OCI-LY1 (cell line): ENCODE data around the gene CAPRIN1.
A peak's percentile ranks its signal among the peaks of the same experiment; 100 is the strongest.
"Not testable (repeated sequence)": the region's sequence is repeated elsewhere in the genome, so short reads cannot be mapped to it uniquely, and the experiment has no call there.

Source experiments
- H2AFZ ChIP-seq: fragments of 200-600 bp; sonication (generic), shearing (Covaris generic); 2 replicates; pipeline ENCODE4 v1.6.0; 2014; ENCODE audit warnings: antibody characterized with exemption, mild to moderate bottlenecking, low read length
- H3F3A ChIP-seq: fragments of 200-600 bp; sonication (generic), shearing (Covaris generic); 2 replicates; pipeline ENCODE4 v1.6.0; 2014; ENCODE audit warnings: mild to moderate bottlenecking, antibody characterized with exemption, low read length, moderate library complexity; ENCODE audit not compliant: insufficient read depth
- H3K27ac ChIP-seq: fragments of 200-600 bp; sonication (generic); 2 replicates; pipeline ENCODE4 v1.5.1; 2014; ENCODE audit warnings: low read length, mixed run types, mild to moderate bottlenecking, low read depth; ENCODE audit not compliant: poor library complexity, severe bottlenecking
- H3K27me3 ChIP-seq: fragments of 200-600 bp; sonication (generic); 2 replicates; pipeline ENCODE4 v1.6.0; 2014; ENCODE audit warnings: antibody characterized with exemption, mild to moderate bottlenecking, low read length, moderate library complexity; ENCODE audit not compliant: insufficient read depth
- H3K36me3 ChIP-seq: fragments of 200-600 bp; sonication (generic); 2 replicates; pipeline ENCODE4 v1.6.1; 2014; ENCODE audit warnings: mild to moderate bottlenecking, antibody characterized with exemption, low read length, moderate library complexity, mixed read lengths; ENCODE audit not compliant: insufficient read depth
- H3K4me1 ChIP-seq: fragments of 200-600 bp; sonication (generic); 2 replicates; pipeline ENCODE4 v1.5.1; 2014; ENCODE audit warnings: mild to moderate bottlenecking, low read length, moderate library complexity; ENCODE audit not compliant: insufficient read depth, severe bottlenecking
- H3K4me2 ChIP-seq: fragments of 200-600 bp; sonication (generic), shearing (Covaris generic); 2 replicates; pipeline ENCODE4 v1.6.1; 2014; ENCODE audit warnings: low read length
- H3K4me3 ChIP-seq: fragments of 200-600 bp; sonication (generic); 2 replicates; pipeline ENCODE4 v1.5.1; 2014; ENCODE audit warnings: low read length, low read depth, mild to moderate bottlenecking, mixed read lengths; ENCODE audit not compliant: poor library complexity, severe bottlenecking
- H3K79me2 ChIP-seq: fragments of 200-600 bp; shearing (Covaris generic); 2 replicates; pipeline ENCODE4 v1.6.1; 2016; ENCODE audit warnings: mixed run types, low read length, mixed read lengths; ENCODE audit not compliant: insufficient read depth
- H3K9ac ChIP-seq: fragments of 200-600 bp; sonication (generic), shearing (Covaris generic); 2 replicates; pipeline ENCODE4 v1.6.1; 2014; ENCODE audit warnings: mild to moderate bottlenecking, low read length, mixed read lengths
- H3K9me2 ChIP-seq: fragments of 200-600 bp; sonication (generic), shearing (Covaris generic); 2 replicates; pipeline ENCODE4 v1.6.1; 2014; ENCODE audit warnings: low read depth, mild to moderate bottlenecking, low read length, mixed read lengths
- H3K9me3 ChIP-seq: fragments of 200-600 bp; shearing (Covaris generic); 2 replicates; pipeline ENCODE4 v1.6.1; 2014; ENCODE audit warnings: low read length, mixed read lengths
- H4K20me1 ChIP-seq: fragments of 200-600 bp; sonication (generic), shearing (Covaris generic); 2 replicates; pipeline ENCODE4 v1.6.0; 2016; ENCODE audit warnings: mild to moderate bottlenecking, low read length; ENCODE audit not compliant: insufficient read depth
- EZH2 ChIP-seq: fragments of 200-600 bp; sonication (generic), shearing (Covaris generic); IDR thresholded peaks from 2 replicates; pipeline ENCODE4 v1.8.0; 2017; ENCODE audit warnings: borderline replicate concordance, mixed run types, mild to moderate bottlenecking, antibody characterized with exemption, low read length, moderate library complexity, mixed read lengths
- TF ChIP-seq, protein P1 (sequence below): fragments of 200-600 bp; sonication (generic), shearing (Covaris generic); IDR thresholded peaks from 2 replicates; pipeline ENCODE4 v1.5.1; 2017; ENCODE audit warnings: mild to moderate bottlenecking, antibody characterized with exemption, low read length, moderate library complexity, mixed read lengths

Gene CAPRIN1

DNA sequence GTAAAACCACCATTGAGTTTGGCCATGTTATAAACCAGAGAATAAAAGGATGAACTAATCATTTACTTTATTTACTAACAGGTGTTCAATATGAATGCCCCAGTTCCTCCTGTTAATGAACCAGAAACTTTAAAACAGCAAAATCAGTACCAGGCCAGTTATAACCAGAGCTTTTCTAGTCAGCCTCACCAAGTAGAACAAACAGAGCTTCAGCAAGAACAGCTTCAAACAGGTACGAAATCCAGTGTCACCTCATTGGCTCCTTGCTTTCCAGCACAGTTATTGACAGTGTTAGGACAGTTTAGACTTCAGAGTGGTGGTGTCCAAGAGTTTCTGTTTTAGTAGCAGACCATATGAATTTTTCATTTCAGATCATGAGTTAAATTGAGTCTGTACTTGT, 40.3 kb downstream of the CAPRIN1 start:
- Histone ChIP-seq H3K9ac (no peak overlapping the region), H3K36me3 (peaks cover 97% of the 10 kb centered on the region), H3F3A (no peaks in the 10 kb centered on the region), H3K4me1 (no peaks in the 10 kb centered on the region), H3K79me2 (no peaks in the 10 kb centered on the region; the same call in 1 of the 2 replicates), H3K9me3 (no peaks in the 10 kb centered on the region), H3K9me2 (no peaks in the 10 kb centered on the region), H4K20me1 (no peaks in the 10 kb centered on the region), H3K4me3 (no peak overlapping the region), H3K27ac (no peak overlapping the region), H2AFZ (no peak overlapping the region), H3K4me2 (no peak overlapping the region), H3K27me3 (no peaks in the 10 kb centered on the region)
- TF ChIP-seq, protein P1, sequence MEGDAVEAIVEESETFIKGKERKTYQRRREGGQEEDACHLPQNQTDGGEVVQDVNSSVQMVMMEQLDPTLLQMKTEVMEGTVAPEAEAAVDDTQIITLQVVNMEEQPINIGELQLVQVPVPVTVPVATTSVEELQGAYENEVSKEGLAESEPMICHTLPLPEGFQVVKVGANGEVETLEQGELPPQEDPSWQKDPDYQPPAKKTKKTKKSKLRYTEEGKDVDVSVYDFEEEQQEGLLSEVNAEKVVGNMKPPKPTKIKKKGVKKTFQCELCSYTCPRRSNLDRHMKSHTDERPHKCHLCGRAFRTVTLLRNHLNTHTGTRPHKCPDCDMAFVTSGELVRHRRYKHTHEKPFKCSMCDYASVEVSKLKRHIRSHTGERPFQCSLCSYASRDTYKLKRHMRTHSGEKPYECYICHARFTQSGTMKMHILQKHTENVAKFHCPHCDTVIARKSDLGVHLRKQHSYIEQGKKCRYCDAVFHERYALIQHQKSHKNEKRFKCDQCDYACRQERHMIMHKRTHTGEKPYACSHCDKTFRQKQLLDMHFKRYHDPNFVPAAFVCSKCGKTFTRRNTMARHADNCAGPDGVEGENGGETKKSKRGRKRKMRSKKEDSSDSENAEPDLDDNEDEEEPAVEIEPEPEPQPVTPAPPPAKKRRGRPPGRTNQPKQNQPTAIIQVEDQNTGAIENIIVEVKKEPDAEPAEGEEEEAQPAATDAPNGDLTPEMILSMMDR, result no peak
- no peak for TF ChIP-seq EZH2

DNA sequence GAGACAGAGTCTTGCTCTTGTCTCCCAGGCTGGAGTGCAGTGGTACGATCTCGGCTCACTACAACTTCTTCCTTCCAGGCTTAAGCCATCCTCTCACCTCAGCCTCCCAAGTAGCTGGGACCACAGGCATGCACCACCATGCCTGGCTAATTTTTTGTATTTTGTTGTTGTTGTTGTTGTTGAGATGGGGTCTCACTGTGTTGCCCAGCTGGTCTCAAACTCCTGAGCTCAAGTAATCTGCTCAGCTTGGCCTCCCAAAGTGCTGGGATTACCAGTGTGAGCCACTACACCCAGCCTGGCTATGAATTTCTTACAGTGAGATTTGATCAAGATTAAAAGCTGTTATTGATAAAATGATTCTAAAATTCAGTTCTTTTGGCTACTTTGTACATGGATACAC, 43.4 kb downstream of the CAPRIN1 start:
- H3K36me3 ChIP-seq, result peaks cover 99% of the 10 kb centered on the region
- H3K9me2 ChIP-seq, H3K4me1 ChIP-seq, H3K4me2 ChIP-seq, H3K79me2 ChIP-seq, H3K9me3 ChIP-seq, H3K9ac ChIP-seq, H4K20me1 ChIP-seq, H3F3A ChIP-seq, H2AFZ ChIP-seq, H3K27ac ChIP-seq, H3K27me3 ChIP-seq, H3K4me3 ChIP-seq: not testable (repeated sequence)

DNA sequence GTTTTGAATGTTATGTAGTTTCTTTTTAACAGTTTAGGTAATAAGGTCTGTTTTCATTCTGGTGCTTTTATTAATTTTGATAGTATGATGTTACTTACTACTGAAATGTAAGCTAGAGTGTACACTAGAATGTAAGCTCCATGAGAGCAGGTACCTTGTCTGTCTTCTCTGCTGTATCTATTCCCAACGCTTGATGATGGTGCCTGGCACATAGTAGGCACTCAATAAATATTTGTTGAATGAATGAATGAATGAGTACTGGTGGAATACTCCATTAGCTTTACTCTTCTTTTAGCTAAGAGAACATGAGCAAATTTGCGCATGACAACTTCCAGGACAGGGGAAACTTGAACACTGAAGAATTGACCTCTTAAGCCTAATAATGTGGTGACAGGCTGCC, 47.3 kb downstream of the CAPRIN1 start:
- Histone ChIP-seq H3F3A (peaks cover 6% of the 10 kb centered on the region; the same call in 1 of the 2 replicates), H3K36me3 (peaks cover 82% of the 10 kb centered on the region), H3K9me2 (no peaks in the 10 kb centered on the region), H3K4me1 (peaks cover 2% of the 10 kb centered on the region), H3K27ac (no peak overlapping the region), H3K4me3 (no peak overlapping the region), H3K4me2 (no peak overlapping the region), H3K9me3 (no peaks in the 10 kb centered on the region), H2AFZ (no peak overlapping the region), H4K20me1 (no peaks in the 10 kb centered on the region), H3K9ac (no peak overlapping the region), H3K27me3 (no peaks in the 10 kb centered on the region), H3K79me2 (no peaks in the 10 kb centered on the region)
- TF ChIP-seq, protein P1, result no peak
- no peak for TF ChIP-seq EZH2

GRCh38 chr11:34104680-34105078, 53.1 kb downstream of the CAPRIN1 start:
- Histone ChIP-seq H3K27me3 (no peaks in the 10 kb centered on the region), H3K4me3 (peak overlapping the region; percentile 74), H3K79me2 (peaks cover 27% of the 10 kb centered on the region), H4K20me1 (no peaks in the 10 kb centered on the region), H3K9me3 (no peaks in the 10 kb centered on the region), H3K4me1 (peaks cover 33% of the 10 kb centered on the region), H3K9me2 (no peaks in the 10 kb centered on the region), H3K9ac (peak overlapping the region; percentile 89), H3K36me3 (peaks cover 50% of the 10 kb centered on the region), H3F3A (peaks cover 12% of the 10 kb centered on the region; the same call in 1 of the 2 replicates), H3K4me2 (peak overlapping the region; percentile 91), H2AFZ (no peak overlapping the region), H3K27ac (peak overlapping the region; percentile 83)
- no peak for TF ChIP-seq EZH2
- TF ChIP-seq, protein P1, result no peak
